ENCODE data around the gene DDX31.
"Not testable (repeated sequence)": the region's sequence is repeated elsewhere in the genome, so short reads cannot be mapped to it uniquely, and the experiment has no call there.

DDX31 gene

GRCh38 chr9:132712753-132713152, 43.0 kb upstream of the DDX31 start:
- no peaks in the 10 kb centered on the region for H3K36me3 ChIP-seq (replicated peaks in 1 of 2; ENCODE audit: control insufficient read depth in 2 of 2, insufficient read depth in 2 of 2, low read length in 2 of 2)
- H3K23ac ChIP-seq (ENCODE audit: low read depth, low read length, poor library complexity): no peak overlapping the region
- H3K4me1 ChIP-seq (ENCODE audit: control insufficient read depth in 2 of 2, insufficient read depth in 1 of 2, low read depth in 1 of 2, low read length in 2 of 2): peaks cover 0 to 3% of the 10 kb centered on the region in 2 donors
- H2AFZ ChIP-seq (ENCODE audit: low read length): no peak overlapping the region
- H3K4ac ChIP-seq (ENCODE audit: low read length): no peak overlapping the region
- WGBS, 2 donors (ENCODE audit: extremely low coverage in 2 of 2, insufficient read length in 2 of 2, insufficient replicate concordance in 1 of 2): no CpG with 5 or more reads among the region's 5 CpGs
- H2BK120ac ChIP-seq (ENCODE audit: low read depth, low read length): no peak overlapping the region
- no peak overlapping the region for H4K8ac ChIP-seq (ENCODE audit: low read depth, low read length)
- H4K91ac ChIP-seq (ENCODE audit: low read depth, low read length, poor library complexity): no peak overlapping the region
- no peak overlapping the region for H2BK5ac ChIP-seq (ENCODE audit: low read length)
- no peak overlapping the region for H3K9ac ChIP-seq (ENCODE audit: low read depth, low read length, poor library complexity)
- H3K14ac ChIP-seq (ENCODE audit: low read length): no peak overlapping the region
- no peaks in the 10 kb centered on the region for H3K79me1 ChIP-seq (ENCODE audit: low read depth, low read length)
- no peak for DNase-seq (ENCODE audit: low spot score)
- H3K4me3 ChIP-seq (ENCODE audit: low read length in 2 of 2): no peak overlapping the region
- H3K18ac ChIP-seq (ENCODE audit: low read length): no peak overlapping the region
- no peak overlapping the region for H2AK5ac ChIP-seq (ENCODE audit: low read depth, low read length)
- H3K4me2 ChIP-seq (ENCODE audit: insufficient read depth, low read length, poor library complexity, severe bottlenecking): no peak overlapping the region
- H3K9me3 ChIP-seq (replicated peaks in 1 of 2; ENCODE audit: control insufficient read depth in 2 of 2, insufficient read depth in 1 of 2, low read depth in 1 of 2, low read length in 2 of 2): no peaks in the 10 kb centered on the region
- no peak overlapping the region for H3K27ac ChIP-seq (replicated peaks; ENCODE audit: low read length)
- no peak overlapping the region for H2BK12ac ChIP-seq (ENCODE audit: low read length)
- peaks cover 0 to 3% (median 0%) of the 10 kb centered on the region in 3 experiments for H3K27me3 ChIP-seq (ENCODE audit: control insufficient read depth in 3 of 3, insufficient read depth in 3 of 3, low read depth in 1 of 3, low read length in 3 of 3)
- H2BK15ac ChIP-seq (ENCODE audit: low read length): no peak overlapping the region

- Histone ChIP-seq H2BK120ac (ENCODE audit: low read depth, low read length) (no peak overlapping the region), H2AK5ac (ENCODE audit: low read depth, low read length) (no peak overlapping the region), H3K9me3 (replicated peaks in 1 of 2; ENCODE audit: control insufficient read depth in 2 of 2, insufficient read depth in 1 of 2, low read depth in 1 of 2, low read length in 2 of 2) (peaks cover 0 to under 1% of the 10 kb centered on the region in 2 donors), H2BK12ac (ENCODE audit: low read length) (no peak overlapping the region), H3K4me1 (ENCODE audit: control insufficient read depth in 2 of 2, insufficient read depth in 1 of 2, low read depth in 1 of 2, low read length in 2 of 2) (no peaks in the 10 kb centered on the region), H2BK5ac (ENCODE audit: low read length) (no peak overlapping the region), H2BK15ac (ENCODE audit: low read length) (no peak overlapping the region), H3K79me1 (ENCODE audit: low read depth, low read length) (no peaks in the 10 kb centered on the region), H2AFZ (ENCODE audit: low read length) (no peak overlapping the region), H3K18ac (ENCODE audit: low read length) (no peak overlapping the region), H3K4ac (ENCODE audit: low read length) (no peak overlapping the region), H3K27me3 (ENCODE audit: control insufficient read depth in 3 of 3, insufficient read depth in 3 of 3, low read depth in 1 of 3, low read length in 3 of 3) (no peaks in the 10 kb centered on the region), H3K4me2 (ENCODE audit: insufficient read depth, low read length, poor library complexity, severe bottlenecking) (no peak overlapping the region), H4K91ac (ENCODE audit: low read depth, low read length, poor library complexity) (no peak overlapping the region), H4K8ac (ENCODE audit: low read depth, low read length) (no peak overlapping the region), H3K27ac (replicated peaks; ENCODE audit: low read length) (no peak overlapping the region), H3K14ac (ENCODE audit: low read length) (no peak overlapping the region), H3K36me3 (replicated peaks in 1 of 2; ENCODE audit: control insufficient read depth in 2 of 2, insufficient read depth in 2 of 2, low read length in 2 of 2) (no peaks in the 10 kb centered on the region), H3K9ac (ENCODE audit: low read depth, low read length, poor library complexity) (no peak overlapping the region), H3K4me3 (ENCODE audit: low read length in 2 of 2) (no peak overlapping the region), H3K23ac (ENCODE audit: low read depth, low read length, poor library complexity) (no peak overlapping the region)
- DNase-seq (ENCODE audit: low spot score): no peak
- WGBS, 2 donors (ENCODE audit: extremely low coverage in 2 of 2, insufficient read length in 2 of 2, insufficient replicate concordance in 1 of 2): no CpG with 5 or more reads among the region's 3 CpGs
Observed at GRCh38 chr9:132711846-132712245, 42.1 kb upstream of the DDX31 start.

DNA sequence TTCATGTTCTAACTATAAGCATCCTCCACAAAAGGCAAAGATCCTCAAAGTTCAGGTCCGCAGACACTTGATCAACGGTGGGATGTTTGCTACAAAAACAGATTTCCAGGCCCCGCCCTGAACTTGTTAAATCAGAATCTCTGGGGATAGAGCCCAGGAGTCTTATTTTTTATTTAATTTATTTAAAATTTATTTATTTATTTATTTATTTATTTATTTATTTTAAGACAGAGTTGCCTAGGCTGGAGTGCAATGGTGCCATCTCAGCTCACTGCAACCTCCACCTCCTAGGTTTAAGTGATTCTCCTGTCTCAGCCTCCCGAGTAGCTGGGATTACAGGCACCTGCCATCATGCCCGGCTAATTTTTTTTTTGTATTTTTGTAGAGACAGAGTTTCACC, 41.4 kb upstream of the DDX31 start:
- H3K27me3 ChIP-seq (ENCODE audit: control insufficient read depth in 3 of 3, insufficient read depth in 3 of 3, low read depth in 1 of 3, low read length in 3 of 3); H2AFZ ChIP-seq (ENCODE audit: low read length); DNase-seq (ENCODE audit: low spot score); H3K79me1 ChIP-seq (ENCODE audit: low read depth, low read length); H2BK120ac ChIP-seq (ENCODE audit: low read depth, low read length); H3K27ac ChIP-seq (replicated peaks; ENCODE audit: low read length); H2BK12ac ChIP-seq (ENCODE audit: low read length); H3K4ac ChIP-seq (ENCODE audit: low read length); H4K91ac ChIP-seq (ENCODE audit: low read depth, low read length, poor library complexity); H3K4me2 ChIP-seq (ENCODE audit: insufficient read depth, low read length, poor library complexity, severe bottlenecking); H3K18ac ChIP-seq (ENCODE audit: low read length); H4K8ac ChIP-seq (ENCODE audit: low read depth, low read length); H3K23ac ChIP-seq (ENCODE audit: low read depth, low read length, poor library complexity); H2BK5ac ChIP-seq (ENCODE audit: low read length); H2AK5ac ChIP-seq (ENCODE audit: low read depth, low read length); H3K36me3 ChIP-seq (replicated peaks in 1 of 2; ENCODE audit: control insufficient read depth in 2 of 2, insufficient read depth in 2 of 2, low read length in 2 of 2); H3K4me3 ChIP-seq (ENCODE audit: low read length in 2 of 2); H3K9me3 ChIP-seq (replicated peaks in 1 of 2; ENCODE audit: control insufficient read depth in 2 of 2, insufficient read depth in 1 of 2, low read depth in 1 of 2, low read length in 2 of 2); H3K9ac ChIP-seq (ENCODE audit: low read depth, low read length, poor library complexity); H3K14ac ChIP-seq (ENCODE audit: low read length); H2BK15ac ChIP-seq (ENCODE audit: low read length); H3K4me1 ChIP-seq (ENCODE audit: control insufficient read depth in 2 of 2, insufficient read depth in 1 of 2, low read depth in 1 of 2, low read length in 2 of 2): not testable (repeated sequence)
- no CpG with 5 or more reads among the region's 5 CpGs for WGBS, 2 donors (ENCODE audit: extremely low coverage in 2 of 2, insufficient read length in 2 of 2, insufficient replicate concordance in 1 of 2)

- H3K9ac ChIP-seq (ENCODE audit: low read depth, low read length, poor library complexity): no peak overlapping the region
- H3K23ac ChIP-seq (ENCODE audit: low read depth, low read length, poor library complexity): no peak overlapping the region
- H2AK5ac ChIP-seq (ENCODE audit: low read depth, low read length): no peak overlapping the region
- H3K9me3 ChIP-seq (replicated peaks in 1 of 2; ENCODE audit: control insufficient read depth in 2 of 2, insufficient read depth in 1 of 2, low read depth in 1 of 2, low read length in 2 of 2): peaks cover 0 to 2% of the 10 kb centered on the region in 2 donors
- no CpG with 5 or more reads among the region's 6 CpGs for WGBS, 2 donors (ENCODE audit: extremely low coverage in 2 of 2, insufficient read length in 2 of 2, insufficient replicate concordance in 1 of 2)
- H3K14ac ChIP-seq (ENCODE audit: low read length): no peak overlapping the region
- no peak overlapping the region for H3K4me3 ChIP-seq (ENCODE audit: low read length in 2 of 2)
- no peaks in the 10 kb centered on the region for H3K36me3 ChIP-seq (replicated peaks in 1 of 2; ENCODE audit: control insufficient read depth in 2 of 2, insufficient read depth in 2 of 2, low read length in 2 of 2)
- H3K18ac ChIP-seq (ENCODE audit: low read length): no peak overlapping the region
- H4K91ac ChIP-seq (ENCODE audit: low read depth, low read length, poor library complexity): no peak overlapping the region
- no peak overlapping the region for H2BK5ac ChIP-seq (ENCODE audit: low read length)
- H3K4ac ChIP-seq (ENCODE audit: low read length): no peak overlapping the region
- H2BK12ac ChIP-seq (ENCODE audit: low read length): no peak overlapping the region
- no peak overlapping the region for H3K4me2 ChIP-seq (ENCODE audit: insufficient read depth, low read length, poor library complexity, severe bottlenecking)
- H3K79me1 ChIP-seq (ENCODE audit: low read depth, low read length): no peaks in the 10 kb centered on the region
- no peaks in the 10 kb centered on the region for H3K27me3 ChIP-seq (ENCODE audit: control insufficient read depth in 3 of 3, insufficient read depth in 3 of 3, low read depth in 1 of 3, low read length in 3 of 3)
- no peak overlapping the region for H2BK120ac ChIP-seq (ENCODE audit: low read depth, low read length)
- H3K4me1 ChIP-seq (ENCODE audit: control insufficient read depth in 2 of 2, insufficient read depth in 1 of 2, low read depth in 1 of 2, low read length in 2 of 2): no peaks in the 10 kb centered on the region
- no peak overlapping the region for H4K8ac ChIP-seq (ENCODE audit: low read depth, low read length)
- H2BK15ac ChIP-seq (ENCODE audit: low read length): no peak overlapping the region
- no peak overlapping the region for H2AFZ ChIP-seq (ENCODE audit: low read length)
- DNase-seq (ENCODE audit: low spot score): no peak
- H3K27ac ChIP-seq (replicated peaks; ENCODE audit: low read length): no peak overlapping the region
Observed at GRCh38 chr9:132710333-132710732, 40.5 kb upstream of the DDX31 start.
